Common myeloid progenitor, CD34-positive (primary cell): ENCODE results near the gene PRKCB.

Source experiments
- CTCF ChIA-PET: fragments of 350-600 bp; sonication (Branson Sonifier 250); formaldehyde crosslinking; loops from one replicate; lab custom pipeline; 2021; ENCODE audit warnings: antibody characterized with exemption; lab: Charles Lee
- POLR2A ChIA-PET: fragments of 350-600 bp; sonication (Branson Sonifier 250); formaldehyde crosslinking; loops from one replicate; lab custom pipeline; 2021; ENCODE audit warnings: antibody characterized with exemption; lab: Charles Lee
- DNase-seq, 3 donors: peaks; one replicate each; pipeline versions ENCODE4 v3.0.0 to v3.0.0-alpha.2; 2013
- H3K27ac ChIP-seq, 2 experiments: 1 replicate in 1 of 2; 2 replicates in 1 of 2; pipeline ENCODE4 v1.7.0; 2013; ENCODE audit warnings: inconsistent platforms in 2 of 2, low read length in 2 of 2, mild to moderate bottlenecking in 2 of 2, low read depth in 1 of 2, moderate library complexity in 1 of 2; ENCODE audit not compliant: severe bottlenecking in 2 of 2, insufficient read depth in 1 of 2, poor library complexity in 1 of 2
- H3K27me3 ChIP-seq, 5 experiments: replicated peaks in 2 of 5; 1 replicate in 3 of 5; 2 replicates in 2 of 5; pipeline versions ENCODE4 v1.6.1 to v1.7.0; 2013; ENCODE audit warnings: low read length in 4 of 5, mild to moderate bottlenecking in 2 of 5, moderate library complexity in 2 of 5, inconsistent platforms in 1 of 5; ENCODE audit not compliant: insufficient read depth in 5 of 5, control insufficient read depth in 4 of 5
- H3K36me3 ChIP-seq, 4 experiments: 1 replicate in 2 of 4; 2 replicates in 2 of 4; pipeline versions ENCODE4 v1.6.1 to v1.7.0; 2013; ENCODE audit warnings: low read length in 3 of 4, control low read depth in 1 of 4, mild to moderate bottlenecking in 1 of 4; ENCODE audit not compliant: control insufficient read depth in 4 of 4, insufficient read depth in 4 of 4
- H3K4me1 ChIP-seq, 4 experiments: 1 replicate in 3 of 4; 2 replicates in 1 of 4; pipeline versions ENCODE4 v1.6.1 to v1.7.1; 2013; ENCODE audit warnings: low read length in 3 of 4, mild to moderate bottlenecking in 3 of 4, control low read depth in 1 of 4, inconsistent platforms in 1 of 4, moderate library complexity in 1 of 4; ENCODE audit not compliant: control insufficient read depth in 4 of 4, insufficient read depth in 4 of 4; ENCODE audit errors: control extremely low read depth in 1 of 4
- H3K4me3 ChIP-seq, 7 experiments: 1 replicate in 4 of 7; 2 replicates in 3 of 7; pipeline versions ENCODE4 v1.5.1 to v1.7.0; 2013; ENCODE audit warnings: mild to moderate bottlenecking in 7 of 7, low read length in 6 of 7, moderate library complexity in 6 of 7, inconsistent platforms in 2 of 7, low read depth in 2 of 7, control low read depth in 1 of 7; ENCODE audit not compliant: insufficient read depth in 4 of 7, control insufficient read depth in 1 of 7; ENCODE audit errors: extremely low read depth in 1 of 7
- H3K9me3 ChIP-seq, 5 experiments: 1 replicate in 4 of 5; 2 replicates in 1 of 5; pipeline versions ENCODE4 v1.6.1 to v1.7.1; 2013; ENCODE audit warnings: low read length in 4 of 5, mild to moderate bottlenecking in 2 of 5, inconsistent platforms in 1 of 5, low read depth in 1 of 5, moderate library complexity in 1 of 5; ENCODE audit not compliant: control insufficient read depth in 4 of 5, insufficient read depth in 2 of 5; ENCODE audit errors: control extremely low read depth in 1 of 5
- WGBS: methylation state at CpG from one replicate; pipeline ENCODE4 v1.1.5; 2013; ENCODE audit not compliant: insufficient coverage; 5-methylcytosine and 5-hydroxymethylcytosine counted together

Gene PRKCB

DNA sequence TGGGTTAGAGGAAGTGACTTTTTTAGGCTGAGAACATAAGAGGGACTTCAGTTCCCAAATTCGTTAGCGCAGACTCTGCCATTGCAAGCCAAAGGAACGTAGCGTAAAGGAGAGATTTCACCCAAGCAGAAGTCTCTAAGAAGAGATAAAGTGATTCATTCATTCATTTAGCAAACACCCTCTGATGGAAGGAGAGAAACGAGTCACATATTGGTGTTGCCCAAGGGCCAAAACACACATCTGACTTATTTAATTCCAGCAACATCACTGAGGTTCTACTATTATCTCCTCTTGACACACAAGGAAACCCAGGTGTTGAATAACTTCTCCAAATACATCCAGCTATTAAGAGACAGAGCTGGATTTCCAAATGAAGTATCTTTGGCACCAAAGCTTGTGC lies 334.6 kb downstream of the PRKCB start:
- POLR2A ChIA-PET: no interaction called here
- no peaks in the 10 kb centered on the region for H3K4me1 ChIP-seq
- H3K4me3 ChIP-seq: no peak overlapping the region
- CTCF ChIA-PET: interaction anchor here (0.6 kb wide), 1 partner anchor 358 kb away, joined by 3 read pairs; no protein-coding TSS in a partner anchor
- WGBS: 88% methylated on average over 5 of the region's 5 CpGs
- H3K27ac ChIP-seq: no peak overlapping the region
- peaks cover 5 to 50% (median 29%) of the 10 kb centered on the region in 4 experiments for H3K36me3 ChIP-seq
- no peak for DNase-seq
- no peaks in the 10 kb centered on the region for H3K9me3 ChIP-seq
- H3K27me3 ChIP-seq: no peaks in the 10 kb centered on the region

DNA sequence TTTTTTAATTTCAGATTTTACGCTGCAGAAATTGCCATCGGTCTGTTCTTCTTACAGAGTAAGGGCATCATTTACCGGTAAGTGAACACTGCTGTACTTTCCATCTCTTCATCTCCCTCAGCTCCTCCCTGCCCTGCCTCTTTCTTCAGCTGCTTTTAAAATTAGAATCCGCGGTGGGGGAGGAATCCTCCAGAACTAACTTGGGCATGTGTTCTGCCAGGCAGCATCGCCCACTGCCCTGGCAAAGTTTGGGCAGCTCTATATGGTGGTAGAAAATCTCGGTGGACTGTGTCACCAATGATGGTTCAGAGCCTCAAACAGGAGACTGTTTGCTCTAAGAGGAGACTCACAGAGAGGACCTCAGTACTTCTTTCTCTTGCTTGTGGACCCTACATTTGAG lies 338.7 kb downstream of the PRKCB start:
- Histone ChIP-seq H3K36me3 (peaks cover 5 to 53% (median 33%) of the 10 kb centered on the region in 4 experiments), H3K27ac (no peak overlapping the region), H3K4me1 (no peaks in the 10 kb centered on the region), H3K9me3 (no peaks in the 10 kb centered on the region), H3K4me3 (no peak overlapping the region), H3K27me3 (no peaks in the 10 kb centered on the region)
- DNase-seq: no peak
- WGBS: 93% methylated on average over 5 of the region's 7 CpGs
- ChIA-PET POLR2A (no interaction called here), CTCF (interaction anchor here (0.6 kb wide), 1 partner anchor 342 kb away, joined by 4 read pairs; no protein-coding TSS in a partner anchor)

DNA sequence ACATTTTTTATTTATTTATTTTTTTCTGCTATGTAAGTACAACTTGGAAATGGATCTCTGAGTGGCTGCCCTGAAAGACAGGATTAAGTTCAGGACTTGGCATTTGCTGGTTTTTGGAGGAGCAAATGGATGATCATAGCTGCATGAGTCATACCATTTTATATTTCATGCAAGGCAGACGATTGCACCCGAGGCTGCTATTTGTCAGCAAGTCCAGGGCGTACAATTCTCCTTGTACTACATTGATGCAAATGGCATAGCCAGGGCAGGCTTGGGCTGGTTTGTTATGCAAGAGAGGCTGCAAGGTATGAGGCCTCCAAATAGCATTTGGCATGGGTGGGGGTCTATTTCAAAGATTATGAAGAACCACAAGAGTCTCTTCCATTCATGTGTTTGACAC lies 339.2 kb downstream of the PRKCB start:
- Histone ChIP-seq H3K27ac (no peak overlapping the region), H3K9me3 (no peaks in the 10 kb centered on the region), H3K27me3 (no peaks in the 10 kb centered on the region), H3K4me1 (no peaks in the 10 kb centered on the region), H3K4me3 (no peak overlapping the region), H3K36me3 (peaks cover 5 to 53% (median 33%) of the 10 kb centered on the region in 4 experiments)
- 100% methylated on average over 3 of the region's 3 CpGs for WGBS
- ChIA-PET POLR2A (no interaction called here), CTCF (interaction anchor here (0.6 kb wide), 1 partner anchor 1752 kb away, joined by 4 read pairs; no protein-coding TSS in a partner anchor)
- no peak for DNase-seq

DNA sequence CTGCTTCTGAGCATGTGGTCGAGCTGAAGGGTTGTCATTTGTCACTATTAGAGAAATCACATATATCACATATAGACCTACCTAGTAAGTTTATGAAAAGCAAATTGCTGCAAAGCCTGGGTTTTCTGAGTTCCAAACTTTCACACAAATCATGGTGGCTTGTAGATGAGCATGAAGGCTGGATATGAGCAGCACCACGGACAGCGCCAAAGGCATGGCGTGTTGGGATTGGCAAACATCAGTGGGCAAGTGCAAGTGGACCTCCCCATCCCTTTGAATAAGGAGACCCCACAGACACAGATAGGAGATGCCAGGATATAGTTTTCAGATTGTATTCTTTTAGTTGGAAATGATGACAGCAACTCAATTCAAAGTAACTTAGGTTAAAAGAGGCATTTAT lies 342.7 kb downstream of the PRKCB start:
- ChIA-PET POLR2A (no interaction called here), CTCF (no interaction called here)
- Histone ChIP-seq H3K9me3 (no peaks in the 10 kb centered on the region), H3K4me1 (no peaks in the 10 kb centered on the region), H3K27ac (no peak overlapping the region), H3K36me3 (peaks cover 4 to 52% (median 31%) of the 10 kb centered on the region in 4 experiments), H3K4me3 (no peak overlapping the region), H3K27me3 (no peaks in the 10 kb centered on the region)
- peak in 2 of 3 donors; percentile 4 to 7 for DNase-seq
- no CpG with 5 or more reads among the region's 4 CpGs for WGBS

DNA sequence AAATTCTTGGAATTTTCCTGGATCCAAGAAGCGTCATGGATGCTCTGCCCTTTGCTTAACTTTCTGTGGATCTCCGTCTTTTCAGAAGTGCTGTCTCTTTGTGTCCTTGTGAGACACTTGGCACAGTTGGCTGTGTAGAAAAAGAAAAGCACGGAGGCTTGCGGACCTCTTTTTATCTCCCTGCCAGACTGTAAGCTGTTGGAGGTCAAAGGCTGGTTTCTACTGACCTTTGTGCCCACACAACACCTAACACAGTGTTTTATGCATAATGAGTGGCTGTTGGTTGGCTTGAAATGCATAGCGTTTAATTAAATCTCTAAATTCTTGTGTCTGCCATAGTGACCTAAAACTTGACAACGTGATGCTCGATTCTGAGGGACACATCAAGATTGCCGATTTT lies 344.7 kb downstream of the PRKCB start:
- POLR2A ChIA-PET: no interaction called here
- DNase-seq: no peak
- Histone ChIP-seq H3K9me3 (no peaks in the 10 kb centered on the region), H3K27ac (no peak overlapping the region), H3K27me3 (no peaks in the 10 kb centered on the region), H3K36me3 (peaks cover 11 to 40% (median 24%) of the 10 kb centered on the region in 4 experiments), H3K4me1 (no peaks in the 10 kb centered on the region), H3K4me3 (no peak overlapping the region)
- CTCF ChIA-PET: no interaction called here
- 100% methylated on average over 6 of the region's 8 CpGs for WGBS

DNA sequence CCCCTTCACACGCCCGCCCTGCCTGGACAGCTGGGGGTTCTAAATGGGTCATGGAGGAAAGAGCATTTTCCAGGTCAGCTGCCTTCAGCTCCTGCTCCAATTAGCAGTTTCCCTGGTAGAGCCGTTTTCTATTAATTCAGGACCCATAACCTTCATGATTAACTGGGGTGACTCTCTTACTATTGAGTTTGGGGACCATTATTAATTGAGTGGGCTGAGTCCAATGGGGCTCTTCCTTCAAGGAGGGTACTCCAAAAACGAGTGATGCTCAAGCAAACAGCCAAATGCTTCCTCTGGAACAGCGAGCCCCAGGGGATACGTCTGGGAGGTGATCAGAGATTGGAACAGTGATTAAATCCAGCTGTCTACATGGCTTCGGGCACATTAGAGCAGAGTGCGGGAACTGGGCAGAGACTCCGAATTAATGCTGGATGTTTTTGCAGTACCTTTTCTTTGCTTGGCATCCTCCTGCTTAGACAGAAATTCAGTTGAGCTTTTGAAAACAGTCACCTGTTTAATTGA lies 352.3 kb downstream of the PRKCB start:
- H3K4me1 ChIP-seq: no peaks in the 10 kb centered on the region
- no peak for DNase-seq
- no peak overlapping the region for H3K4me3 ChIP-seq
- H3K36me3 ChIP-seq: peaks cover 16 to 43% (median 29%) of the 10 kb centered on the region in 4 experiments
- ChIA-PET POLR2A (no interaction called here), CTCF (interaction anchor here (1.8 kb wide), 1 partner anchor 65 kb away, joined by 4 read pairs; no protein-coding TSS in a partner anchor)
- no peaks in the 10 kb centered on the region for H3K27me3 ChIP-seq
- H3K9me3 ChIP-seq: no peaks in the 10 kb centered on the region
- no peak overlapping the region for H3K27ac ChIP-seq
- 94% methylated on average over 6 of the region's 9 CpGs for WGBS

DNA sequence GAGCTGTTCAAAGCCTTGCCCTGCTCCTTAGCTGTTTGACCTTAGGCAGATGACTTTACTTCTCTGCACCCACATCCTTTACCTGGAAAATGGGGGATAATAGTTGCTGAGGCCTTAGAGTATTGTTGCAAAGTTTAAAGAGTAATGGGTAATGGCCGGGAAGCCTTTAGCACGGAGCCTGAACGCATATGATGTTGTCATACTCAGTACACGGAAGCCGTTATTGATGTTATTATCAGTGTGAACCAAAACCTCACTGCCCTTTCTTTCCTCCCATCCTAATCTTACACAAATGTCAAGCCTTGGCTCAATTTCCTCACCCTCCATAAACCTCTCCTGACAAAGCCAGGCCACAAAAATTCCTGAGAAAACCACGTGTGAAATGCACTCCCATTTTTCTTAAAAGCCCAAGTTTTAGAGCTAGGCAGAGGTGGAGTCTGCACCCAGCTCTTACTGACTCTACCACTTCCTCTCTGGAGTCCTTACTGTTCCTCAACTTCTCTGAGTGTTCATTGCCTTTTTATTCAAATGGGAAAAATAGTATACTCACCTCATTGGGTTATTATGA lies 353.1 kb downstream of the PRKCB start:
- no peak for DNase-seq
- Histone ChIP-seq H3K4me3 (no peak overlapping the region), H3K27me3 (no peaks in the 10 kb centered on the region), H3K27ac (no peak overlapping the region), H3K9me3 (no peaks in the 10 kb centered on the region), H3K36me3 (peaks cover 16 to 46% (median 30%) of the 10 kb centered on the region in 4 experiments), H3K4me1 (no peaks in the 10 kb centered on the region)
- POLR2A ChIA-PET: no interaction called here
- CTCF ChIA-PET: interaction anchor here (1.8 kb wide), 1 partner anchor 64 kb away, joined by 4 read pairs; no protein-coding TSS in a partner anchor
- WGBS: no CpG with 5 or more reads among the region's 6 CpGs
